Heart right ventricle (tissue), 16 donors: ENCODE data around the gene MEGF11. TPM values are rescaled to one million over a fixed set of nuclear protein-coding genes. Genes with fewer than 3 reads are reported as not detected.

Experiments
- ATAC-seq, 8 donors: fragments of 200-7000 bp; cut with Tn5 transposase; one replicate each; pipeline ENCODE4 v1.9.1; 2020; ENCODE audit warnings: mild to moderate bottlenecking in 8 of 8, moderate library complexity in 8 of 8, moderate number of reproducible peaks in 1 of 8
- DNase-seq, 2 donors: peaks; one replicate each; pipeline ENCODE4 v3.0.0-alpha.2; 2020
- H3K27ac ChIP-seq, 10 donors: fragments of 200-600 bp; sonication (generic) in 2 of 10; one replicate each; pipeline versions ENCODE4 v1.5.0 to v1.8.0; 2020 to 2022; ENCODE audit warnings: mild to moderate bottlenecking in 3 of 10
- H3K27me3 ChIP-seq, 7 donors: fragments of 200-600 bp; one replicate each; pipeline ENCODE4 v1.8.0; 2021 to 2022; ENCODE audit warnings: mild to moderate bottlenecking in 2 of 7
- H3K36me3 ChIP-seq, 9 donors: fragments of 200-600 bp; sonication (generic) in 1 of 9; one replicate each; pipeline versions ENCODE4 v1.5.0 to v1.8.0; 2020 to 2022; ENCODE audit warnings: mild to moderate bottlenecking in 2 of 9
- H3K4me1 ChIP-seq, 9 donors: fragments of 200-600 bp; sonication (generic) in 1 of 9; one replicate each; pipeline versions ENCODE4 v1.5.0 to v1.8.0; 2020 to 2022; ENCODE audit warnings: mild to moderate bottlenecking in 4 of 9
- H3K4me3 ChIP-seq, 10 donors: fragments of 200-600 bp; sonication (generic) in 2 of 10; one replicate each; pipeline versions ENCODE4 v1.5.0 to v1.8.0; 2020 to 2022; ENCODE audit warnings: mild to moderate bottlenecking in 7 of 10, moderate library complexity in 2 of 10
- H3K9me3 ChIP-seq, 11 donors: fragments of 200-600 bp in 10 of 11; sonication (generic) in 2 of 11; one replicate each; pipeline versions ENCODE4 v1.5.0 to v1.8.0; 2013 to 2022; ENCODE audit warnings: mild to moderate bottlenecking in 2 of 11, control low read depth in 1 of 11, moderate library complexity in 1 of 11
- CTCF ChIP-seq, 9 donors: fragments of 200-600 bp; sonication (generic) in 2 of 9; IDR thresholded peaks; one replicate each; pipeline versions ENCODE4 v1.5.0 to v1.8.0; 2021 to 2022; ENCODE audit warnings: antibody characterized with exemption in 9 of 9, mild to moderate bottlenecking in 5 of 9, moderate library complexity in 1 of 9
- WGBS, 2 donors: extraction: QIAGEN DNeasy Blood & Tissue Kit; methylation state at CpG; one replicate each; pipeline ENCODE4 v1.1.7; 2013; ENCODE audit warnings: inconsistent platforms in 1 of 2; 5-methylcytosine and 5-hydroxymethylcytosine counted together
- intact Hi-C, 10 donors: fragments of 100-400 bp; cut with DNase I; formaldehyde crosslinking; loops; one replicate each; pipeline versions ENCODE4 v1.11.1 to v1.14.2; 2022
- polyA plus RNA-seq, 2 donors: library from polyadenylated mRNA; stranded (reverse); fragments of 200-250 nt; gene quantifications; one replicate each; pipeline ENCODE4 v1.2.3, GENCODE V29; 2013
- total RNA-seq, 10 donors: library from RNA; stranded (reverse); fragmentation: NEBNext Ultra II Directional in 3 of 10; extraction: Animal tissue kit (Norgen Biotek cat#: 25700) in 3 of 10; gene quantifications; one replicate each; pipeline versions ENCODE4 v1.2.1 to v1.2.4, GENCODE V29; 2021 to 2023
- donor health status: Arrhythmogenic right ventricular cardiomyopathy.
- donor health status: ischemic (EF 13 %, LVEDD 7.1; RV severe dilation, severe dysfunction).
- donor health status: healthy with polysubstance abuse.
- donor health status: DM: no; HTN: yes; CAD: no.
- donor health status: DM: no; HTN: no; CAD: no.
- donor health status: ischemic (EF 25% LVEDD 6.9; RV normal size, moderate dysfunction).
- donor health status: ischemic (EF 25% LVEDD 5.7; RV mildly dilated, moderate dysfunction).
- donor health status: healthy.
- donor health status: DM: yes; HTN: yes; CAD: no.
- donor health status: Ischemic cardiomyopathy.
- donor health status: ischemic (EF 35%, LVEDD 5.7; RV mildly dilated, moderate dysfunction).
- donor health status: nonischemic (EF 11% LVEDD 7.7; RV severe dilation, severe dysfunction).
- donor health status: DM: yes; HTN: yes; CAD: no.
- donor health status: PGD.
- donor health status: ischemic (EF 29% LVEDD 5.4; RV normal size, mild dysfunction).
- donor health status: nonischemic (EF 23%, LVEDD 6.1; RV moderate dilation, normal function).

Gene MEGF11
- total and polyA plus RNA-seq, 12 donors = 0.03 TPM; not detected in 11

GRCh38 chr15:66135664-66136063, 117.9 kb downstream of the MEGF11 start:
- ATAC-seq = no peak
- no peak for DNase-seq
- no peak overlapping the region for H3K27ac ChIP-seq
- TF ChIP-seq CTCF (IDR thresholded peaks at IDR 0.05) = no peak
- H3K4me3 ChIP-seq = no peak overlapping the region
- no peaks in the 10 kb centered on the region for H3K9me3 ChIP-seq
- peaks cover 0 to 21% (median 12%) of the 10 kb centered on the region in 9 donors for H3K4me1 ChIP-seq
- 89 to 96% methylated on average over 1 of the region's 1 CpG for whole genome bisulfite sequencing, 2 donors
- H3K27me3 ChIP-seq = no peaks in the 10 kb centered on the region
- H3K36me3 ChIP-seq = no peaks in the 10 kb centered on the region
- intact Hi-C loops = loop anchor here in 1 of 10 donors (10.0 kb wide), 1 partner anchor 151 kb away; no protein-coding TSS in a partner anchor

GRCh38 chr15:66134284-66134683, 119.3 kb downstream of the MEGF11 start:
- no peak for TF ChIP-seq CTCF (IDR thresholded peaks at IDR 0.05)
- H3K36me3 ChIP-seq = no peaks in the 10 kb centered on the region
- no peak for ATAC-seq
- peaks cover 0 to 13% (median 0%) of the 10 kb centered on the region in 7 donors for H3K27me3 ChIP-seq
- no peak for DNase-seq
- 85 to 92% methylated on average over 3 of the region's 3 CpGs for WGBS, 2 donors
- peaks cover 0 to 14% (median 12%) of the 10 kb centered on the region in 9 donors for H3K4me1 ChIP-seq
- H3K4me3 ChIP-seq = no peak overlapping the region
- H3K9me3 ChIP-seq = no peaks in the 10 kb centered on the region
- H3K27ac ChIP-seq = no peak overlapping the region
- intact Hi-C loops = loop anchor here in 1 of 10 donors (10.0 kb wide), 1 partner anchor 149 kb away; no protein-coding TSS in a partner anchor

- Histone ChIP-seq H3K27ac (no peak overlapping the region), H3K4me1 (peaks cover 0 to 7% (median 2%) of the 10 kb centered on the region in 9 donors), H3K27me3 (peaks cover 0 to 23% (median 3%) of the 10 kb centered on the region in 7 donors), H3K9me3 (no peaks in the 10 kb centered on the region), H3K4me3 (no peak overlapping the region), H3K36me3 (no peaks in the 10 kb centered on the region)
- ATAC-seq (peak in 1 of 8 donors; percentile 21), DNase-seq (no peak)
- intact Hi-C loops = loop anchor here in 1 of 10 donors (10.0 kb wide), 1 partner anchor 149 kb away; no protein-coding TSS in a partner anchor
- TF ChIP-seq CTCF (IDR thresholded peaks at IDR 0.05) = no peak
- whole genome bisulfite sequencing, 2 donors = 63 to 66% methylated on average over 10 of the region's 10 CpGs
Measured at GRCh38 chr15:66133247-66133885, 120.2 kb downstream of the MEGF11 start.

- WGBS, 2 donors = 28 to 40% methylated on average over 5 of the region's 5 CpGs
- no peak for TF ChIP-seq CTCF (IDR thresholded peaks at IDR 0.05)
- peaks cover 0 to 6% (median 0%) of the 10 kb centered on the region in 9 donors for H3K4me1 ChIP-seq
- H3K9me3 ChIP-seq = no peaks in the 10 kb centered on the region
- intact Hi-C loops = loop anchor here in 1 of 10 donors (10.0 kb wide), 1 partner anchor 148 kb away; no protein-coding TSS in a partner anchor
- ATAC-seq = peak in 6 of 8 donors; percentile 49 to 87 (median 60)
- no peak overlapping the region for H3K4me3 ChIP-seq
- H3K27ac ChIP-seq = no peak overlapping the region
- peaks cover 0 to 32% (median 12%) of the 10 kb centered on the region in 7 donors for H3K27me3 ChIP-seq
- peak; percentile 37 to 51 for DNase-seq
- H3K36me3 ChIP-seq = no peaks in the 10 kb centered on the region
Measured at GRCh38 chr15:66132251-66132816, 121.2 kb downstream of the MEGF11 start.
